ENCODE measurements around the gene POLR3B.
A peak's percentile ranks its signal among the peaks of the same experiment; 100 is the strongest.
"Not testable (repeated sequence)": the region's sequence is repeated elsewhere in the genome, so short reads cannot be mapped to it uniquely, and the experiment has no call there.

POLR3B gene

GRCh38 chr12:106341086-106341877 lies 16.3 kb upstream of the POLR3B start:
- Histone ChIP-seq H3K4me3 (no peak overlapping the region), H3K27ac (peak overlapping the region in 12 of 21 experiments; percentile 5 to 77 (median 52))

GRCh38 chr12:106342397-106343213 lies 14.9 kb upstream of the POLR3B start:
- H3K4me3 ChIP-seq = no peak overlapping the region
- H3K27ac ChIP-seq = peak overlapping the region in 16 of 21 experiments; percentile 4 to 77 (median 48)

GRCh38 chr12:106343214-106343528 lies 14.4 kb upstream of the POLR3B start:
- H3K27ac ChIP-seq = peak overlapping the region in 11 of 21 experiments; percentile 5 to 77 (median 53)
- no peak overlapping the region for H3K4me3 ChIP-seq

- Histone ChIP-seq H3K4me3 (no peak overlapping the region), H3K27ac (peak overlapping the region in 6 of 21 experiments; percentile 24 to 74 (median 48))
Measured at GRCh38 chr12:106344131-106344530, 13.4 kb upstream of the POLR3B start.

GRCh38 chr12:106345746-106346145 lies 11.8 kb upstream of the POLR3B start:
- Histone ChIP-seq H3K27ac (no peak overlapping the region), H3K4me3 (no peak overlapping the region)

GRCh38 chr12:106348411-106348810 lies 9.1 kb upstream of the POLR3B start:
- Histone ChIP-seq H3K27ac (no peak overlapping the region), H3K4me3 (no peak overlapping the region)

- Histone ChIP-seq H3K4me3 (no peak overlapping the region), H3K27ac (no peak overlapping the region)
Measured at GRCh38 chr12:106353175-106353574, 4.4 kb upstream of the POLR3B start.

GRCh38 chr12:106358396-106359241 lies 1.1 kb downstream of the POLR3B start:
- peak overlapping the region in 20 of 21 experiments; percentile 54 to 94 (median 91) for H3K27ac ChIP-seq
- H3K4me3 ChIP-seq = peak overlapping the region; percentile 46 to 78 (median 57)

- Histone ChIP-seq H3K4me3 (no peak overlapping the region), H3K27ac (no peak overlapping the region)
Measured at GRCh38 chr12:106359646-106360399, 2.3 kb downstream of the POLR3B start.

- Histone ChIP-seq H3K4me3 (no peak overlapping the region), H3K27ac (no peak overlapping the region)
Measured at GRCh38 chr12:106360400-106360994, 2.9 kb downstream of the POLR3B start.

GRCh38 chr12:106362971-106363370 lies 5.4 kb downstream of the POLR3B start:
- Histone ChIP-seq H3K27ac (no peak overlapping the region), H3K4me3 (no peak overlapping the region)

GRCh38 chr12:106364261-106364660 lies 6.7 kb downstream of the POLR3B start:
- Histone ChIP-seq H3K27ac (no peak overlapping the region), H3K4me3 (no peak overlapping the region)

- no peak overlapping the region for H3K27ac ChIP-seq
- no peak overlapping the region for H3K4me3 ChIP-seq
Measured at GRCh38 chr12:106369624-106370346, 12.2 kb downstream of the POLR3B start.

GRCh38 chr12:106378788-106379187 lies 21.2 kb downstream of the POLR3B start:
- no peak overlapping the region for H3K4me3 ChIP-seq
- no peak overlapping the region for H3K27ac ChIP-seq

- no peak overlapping the region for H3K4me3 ChIP-seq
- H3K27ac ChIP-seq = no peak overlapping the region
Measured at GRCh38 chr12:106380954-106381353, 23.4 kb downstream of the POLR3B start.

- not testable (repeated sequence) for H3K27ac ChIP-seq, H3K4me3 ChIP-seq
Measured at GRCh38 chr12:106381866-106382265, 24.3 kb downstream of the POLR3B start.

- Histone ChIP-seq H3K27ac (no peak overlapping the region), H3K4me3 (no peak overlapping the region)
Measured at GRCh38 chr12:106386813-106387535, 29.4 kb downstream of the POLR3B start.

Data from skin epidermis (tissue), 12 donors.